ENCODE results near the gene ST6GALNAC2. TPM values are rescaled to one million over a fixed set of nuclear protein-coding genes. Genes with fewer than 3 reads are reported as not detected.
A peak's percentile ranks its signal among the peaks of the same experiment; 100 is the strongest.
"Not testable (repeated sequence)": the region's sequence is repeated elsewhere in the genome, so short reads cannot be mapped to it uniquely, and the experiment has no call there.

The ST6GALNAC2 gene
- polyA plus RNA-seq, 1 donor, result 2.3 TPM

GRCh38 chr17:76570457-76570856 lies 15.2 kb downstream of the ST6GALNAC2 start:
- no peak for DNase-seq

- no peak for DNase-seq
Observed at GRCh38 chr17:76569607-76570279, 15.9 kb downstream of the ST6GALNAC2 start.

- DNase-seq, result no peak
Observed at GRCh38 chr17:76568811-76569221, 16.8 kb downstream of the ST6GALNAC2 start.

GRCh38 chr17:76567634-76568432 lies 17.8 kb downstream of the ST6GALNAC2 start:
- DNase-seq, result no peak

GRCh38 chr17:76566988-76567431 lies 18.6 kb downstream of the ST6GALNAC2 start:
- no peak for DNase-seq

- no peak for DNase-seq
Observed at GRCh38 chr17:76566613-76566943, 19.1 kb downstream of the ST6GALNAC2 start.

GRCh38 chr17:76565728-76566612 lies 19.7 kb downstream of the ST6GALNAC2 start:
- no peak for DNase-seq

- not testable (repeated sequence) for DNase-seq
Observed at GRCh38 chr17:76564991-76565727, 20.5 kb downstream of the ST6GALNAC2 start.

- DNase-seq, result not testable (repeated sequence)
Observed at GRCh38 chr17:76563359-76563758, 22.3 kb downstream of the ST6GALNAC2 start.

- DNase-seq, result no peak
Observed at GRCh38 chr17:76562734-76563148, 22.9 kb downstream of the ST6GALNAC2 start.

GRCh38 chr17:76561799-76562268 lies 23.8 kb downstream of the ST6GALNAC2 start:
- DNase-seq, result no peak

- DNase-seq, result no peak
Observed at GRCh38 chr17:76561332-76561731, 24.3 kb downstream of the ST6GALNAC2 start.

- DNase-seq, result no peak
Observed at GRCh38 chr17:76560877-76561221, 24.8 kb downstream of the ST6GALNAC2 start.

- no peak for DNase-seq
Observed at GRCh38 chr17:76560036-76560876, 25.4 kb downstream of the ST6GALNAC2 start.

GRCh38 chr17:76559460-76559859 lies 26.2 kb downstream of the ST6GALNAC2 start:
- DNase-seq, result not testable (repeated sequence)

- no peak for DNase-seq
Observed at GRCh38 chr17:76558198-76559095, 27.2 kb downstream of the ST6GALNAC2 start.

GRCh38 chr17:76557368-76558197 lies 28.1 kb downstream of the ST6GALNAC2 start:
- peak; percentile 96 for DNase-seq

GRCh38 chr17:76556765-76557367 lies 28.8 kb downstream of the ST6GALNAC2 start:
- no peak for DNase-seq

- no peak for DNase-seq
Observed at GRCh38 chr17:76554131-76554530, 31.5 kb downstream of the ST6GALNAC2 start.

All from hindlimb muscle (tissue), 1 donor.